KOPT-K1 (cell line): ENCODE results near the gene CLASRP.

ENCODE experiments used
- H3K27ac ChIP-seq: fragments of 200-600 bp; sonication (generic); 2 replicates; pipeline ENCODE4 v1.5.1; 2016; ENCODE audit warnings: antibody characterized with exemption, mild to moderate bottlenecking, low read depth, low read length; ENCODE audit not compliant: poor library complexity, severe bottlenecking
- H3K36me3 ChIP-seq: fragments of 200-600 bp; sonication (generic); 2 replicates; pipeline ENCODE4 v1.5.1; 2017; ENCODE audit warnings: antibody characterized with exemption, mild to moderate bottlenecking, low read length, moderate library complexity; ENCODE audit not compliant: insufficient read depth
- H3K9me3 ChIP-seq: fragments of 200-600 bp; sonication (generic); 2 replicates; pipeline ENCODE4 v1.5.1; 2017; ENCODE audit warnings: antibody characterized with exemption, low read length, mild to moderate bottlenecking; ENCODE audit not compliant: insufficient read depth, poor library complexity, severe bottlenecking

CLASRP gene

DNA sequence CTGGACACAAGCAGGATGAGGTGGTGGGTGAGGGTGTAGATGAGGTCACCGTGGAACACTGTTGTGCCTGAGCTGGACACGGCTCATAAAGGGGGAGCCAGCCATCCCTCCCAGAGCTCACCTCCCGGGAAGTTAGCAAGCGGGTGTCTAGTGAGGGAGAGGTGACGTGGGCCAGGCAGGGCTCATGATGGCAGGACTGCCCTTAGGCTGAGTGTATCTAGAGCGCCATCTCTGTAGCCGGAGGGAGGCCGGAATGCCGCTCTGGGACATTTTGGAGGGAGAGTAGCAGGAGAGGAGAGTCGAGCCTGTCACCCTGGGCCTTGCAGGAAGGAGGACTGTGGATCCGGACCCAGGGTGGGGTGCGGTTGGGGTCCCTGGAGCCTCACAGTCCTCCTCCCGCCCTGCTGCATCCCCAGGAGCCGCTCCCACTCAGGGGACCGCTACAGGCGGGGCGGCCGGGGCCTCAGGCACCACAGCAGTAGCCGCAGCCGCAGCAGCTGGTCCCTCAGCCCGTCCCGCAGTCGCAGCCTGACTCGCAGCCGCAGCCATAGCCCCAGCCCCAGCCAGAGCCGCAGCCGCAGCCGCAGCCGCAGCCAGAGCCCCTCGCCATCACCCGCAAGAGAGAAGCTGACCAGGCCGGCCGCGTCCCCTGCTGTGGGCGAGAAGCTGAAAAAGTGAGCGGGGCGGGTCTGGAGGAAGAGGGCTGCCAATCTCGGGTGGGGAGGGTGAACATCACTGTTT is 28.2 kb downstream of the CLASRP start:
- H3K27ac ChIP-seq: no peak overlapping the region
- no peaks in the 10 kb centered on the region for H3K9me3 ChIP-seq
- H3K36me3 ChIP-seq: peaks cover 94% of the 10 kb centered on the region

DNA sequence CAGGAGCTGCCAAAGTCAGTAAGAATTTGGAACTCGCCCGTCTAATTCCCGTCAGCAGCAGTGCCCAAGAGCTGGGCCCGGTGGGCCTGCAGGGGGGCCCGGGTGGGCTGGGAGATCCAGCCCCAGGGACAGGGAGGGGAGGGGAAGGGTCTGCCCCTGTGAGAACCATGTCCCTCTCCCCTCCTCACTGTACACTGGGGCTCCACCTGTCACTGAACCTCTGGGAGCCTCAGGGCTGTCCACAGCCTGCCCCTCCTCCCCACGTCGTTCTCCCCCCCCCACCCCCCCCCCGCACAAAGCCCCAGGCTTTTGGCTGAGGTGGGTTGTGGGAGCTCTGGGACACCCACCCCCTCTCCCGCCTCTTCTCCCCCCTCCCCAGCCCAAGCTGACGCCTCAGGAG is 29.2 kb downstream of the CLASRP start:
- H3K27ac ChIP-seq: no peak overlapping the region
- H3K36me3 ChIP-seq: peaks cover 92% of the 10 kb centered on the region
- H3K9me3 ChIP-seq: no peaks in the 10 kb centered on the region

DNA sequence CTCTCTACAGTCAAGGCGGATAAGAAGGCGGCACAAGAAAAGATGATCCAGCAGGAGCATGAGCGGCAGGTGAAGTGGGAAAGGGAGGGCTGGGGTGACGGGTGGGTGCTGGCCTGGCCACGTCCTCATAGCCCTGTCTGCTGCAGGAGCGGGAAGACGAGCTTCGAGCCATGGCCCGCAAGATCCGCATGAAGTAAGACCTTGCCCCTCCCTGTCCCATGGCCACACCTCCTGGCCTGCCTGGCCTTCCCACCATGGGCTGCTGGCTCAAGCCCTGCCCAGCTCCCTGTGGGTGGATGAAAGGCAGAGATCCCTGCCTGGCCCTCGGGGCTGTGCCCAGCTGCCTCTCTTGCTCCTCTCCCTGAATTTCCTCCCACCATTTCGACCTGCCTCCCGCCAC is 30.2 kb downstream of the CLASRP start:
- H3K36me3 ChIP-seq: peaks cover 82% of the 10 kb centered on the region

DNA sequence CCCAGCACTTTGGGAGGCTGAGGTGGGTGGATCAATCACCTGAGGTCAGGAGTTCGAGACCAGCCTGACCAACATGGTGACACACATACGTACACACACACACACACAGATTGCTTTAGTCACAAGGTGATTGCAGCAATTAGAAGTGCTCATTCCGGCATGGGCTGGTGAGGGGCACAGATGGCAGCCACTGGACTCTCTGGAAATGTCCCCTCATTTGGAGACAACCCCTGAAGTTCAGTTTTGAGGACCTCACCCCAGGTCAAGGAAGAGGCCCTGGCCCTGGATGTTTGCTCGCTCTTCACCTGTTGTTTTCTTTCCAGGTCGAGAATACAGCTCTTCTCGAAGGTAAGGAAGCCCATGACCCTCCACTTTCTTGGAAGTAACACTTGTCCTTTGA is 31.4 kb downstream of the CLASRP start:
- H3K27ac ChIP-seq: no peak overlapping the region
- no peaks in the 10 kb centered on the region for H3K9me3 ChIP-seq
- peaks cover 71% of the 10 kb centered on the region for H3K36me3 ChIP-seq

More for the DNA sequence above, 30.2 kb downstream of the CLASRP start:
- Histone ChIP-seq H3K27ac (no peak overlapping the region), H3K9me3 (no peaks in the 10 kb centered on the region)

DNA sequence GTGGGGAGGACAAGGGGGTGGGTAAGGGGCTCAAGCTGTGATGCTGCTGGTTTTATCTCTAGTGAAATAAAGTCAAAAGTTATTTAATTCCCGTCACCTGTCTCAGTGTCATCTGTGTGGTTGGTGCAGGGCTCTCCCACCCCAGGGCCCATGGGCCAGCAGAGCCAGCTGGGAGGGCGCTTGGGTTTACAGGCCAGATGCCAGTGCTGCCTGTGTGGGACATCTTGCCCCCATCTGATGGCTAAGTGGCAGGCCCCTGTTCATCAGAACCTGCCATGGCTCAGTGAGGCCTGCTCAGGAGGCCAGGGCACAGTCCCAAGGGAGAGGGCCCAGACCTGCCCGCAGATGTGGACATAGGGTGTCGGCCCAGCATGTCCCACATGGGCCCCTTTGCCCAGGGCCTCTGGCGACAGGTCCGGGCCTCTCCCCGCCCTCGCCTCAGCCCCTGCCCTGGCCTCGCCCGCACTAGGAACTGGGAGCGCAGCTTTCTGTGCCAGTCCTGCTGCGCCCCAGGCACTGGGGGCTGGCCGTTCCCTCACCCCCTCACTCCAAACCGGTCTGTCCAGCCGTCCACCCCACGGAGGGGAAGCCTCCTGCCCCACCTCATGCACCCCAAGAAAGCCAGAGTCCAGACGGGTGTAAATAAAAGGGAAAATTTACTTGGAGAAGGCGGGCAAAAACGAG is 32.2 kb downstream of the CLASRP start:
- Histone ChIP-seq H3K36me3 (peaks cover 63% of the 10 kb centered on the region), H3K27ac (no peak overlapping the region), H3K9me3 (no peaks in the 10 kb centered on the region)

DNA sequence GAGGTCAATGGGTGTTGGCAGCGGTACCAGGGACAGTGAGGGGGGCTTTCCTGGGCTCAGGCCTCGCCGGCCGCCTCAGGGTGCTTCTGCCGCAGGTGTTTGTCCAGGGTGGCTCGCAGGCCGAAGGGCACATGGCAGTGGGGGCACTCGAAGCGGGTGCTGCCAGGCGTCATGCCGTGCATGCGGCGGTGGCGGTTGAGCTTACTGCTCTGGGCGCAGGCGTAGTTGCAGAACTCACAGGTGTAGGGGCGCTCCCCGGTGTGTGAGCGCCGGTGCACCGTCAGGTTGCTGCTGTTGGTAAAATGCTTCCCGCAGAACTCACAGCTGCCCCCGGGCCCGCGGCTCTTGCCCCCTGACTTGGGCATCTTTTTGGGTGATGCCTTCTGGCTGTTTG is 32.7 kb downstream of the CLASRP start:
- H3K9me3 ChIP-seq: no peaks in the 10 kb centered on the region
- H3K27ac ChIP-seq: no peak overlapping the region
- H3K36me3 ChIP-seq: peaks cover 57% of the 10 kb centered on the region

DNA sequence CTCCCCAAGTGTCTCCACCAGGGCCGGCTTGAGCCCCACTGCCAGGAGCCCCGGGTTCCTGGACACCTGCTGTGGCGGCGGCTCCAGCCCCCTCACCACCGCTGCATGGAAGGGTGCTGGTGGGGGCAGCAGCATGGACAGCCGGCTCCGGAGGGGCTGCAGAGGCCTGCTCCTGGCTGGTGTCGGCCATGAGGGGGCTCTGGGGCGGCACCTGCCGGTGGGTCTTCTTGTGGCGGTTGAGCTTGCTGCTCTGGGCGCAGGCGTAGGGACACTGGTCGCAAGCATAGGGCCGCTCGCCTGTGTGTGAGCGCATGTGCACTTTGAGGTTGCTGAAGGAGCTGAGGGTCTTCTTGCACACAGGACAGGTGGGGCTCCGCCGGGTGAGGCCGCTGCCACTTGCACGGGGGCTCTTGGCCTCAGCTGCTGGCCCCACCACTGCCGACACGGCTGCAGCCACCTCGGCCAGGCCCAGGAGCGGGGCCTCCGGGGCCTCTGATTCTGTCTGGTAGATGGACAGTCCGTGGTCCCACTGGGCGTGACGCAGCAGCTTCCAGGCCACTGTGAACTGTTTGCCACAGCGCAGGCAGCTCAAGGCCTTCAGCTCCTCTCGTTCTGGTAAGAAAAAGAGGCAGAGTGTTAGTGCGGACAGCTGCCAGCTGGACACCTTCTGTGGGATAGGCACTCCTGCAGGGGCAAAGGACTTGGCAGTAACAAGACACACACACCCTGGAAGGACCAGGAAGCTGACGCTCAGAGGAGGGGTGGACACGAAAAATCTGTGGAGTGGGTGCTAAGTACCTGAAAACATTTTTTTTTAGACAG is 33.3 kb downstream of the CLASRP start:
- peaks cover 51% of the 10 kb centered on the region for H3K36me3 ChIP-seq
- H3K27ac ChIP-seq: no peak overlapping the region
- no peaks in the 10 kb centered on the region for H3K9me3 ChIP-seq

DNA sequence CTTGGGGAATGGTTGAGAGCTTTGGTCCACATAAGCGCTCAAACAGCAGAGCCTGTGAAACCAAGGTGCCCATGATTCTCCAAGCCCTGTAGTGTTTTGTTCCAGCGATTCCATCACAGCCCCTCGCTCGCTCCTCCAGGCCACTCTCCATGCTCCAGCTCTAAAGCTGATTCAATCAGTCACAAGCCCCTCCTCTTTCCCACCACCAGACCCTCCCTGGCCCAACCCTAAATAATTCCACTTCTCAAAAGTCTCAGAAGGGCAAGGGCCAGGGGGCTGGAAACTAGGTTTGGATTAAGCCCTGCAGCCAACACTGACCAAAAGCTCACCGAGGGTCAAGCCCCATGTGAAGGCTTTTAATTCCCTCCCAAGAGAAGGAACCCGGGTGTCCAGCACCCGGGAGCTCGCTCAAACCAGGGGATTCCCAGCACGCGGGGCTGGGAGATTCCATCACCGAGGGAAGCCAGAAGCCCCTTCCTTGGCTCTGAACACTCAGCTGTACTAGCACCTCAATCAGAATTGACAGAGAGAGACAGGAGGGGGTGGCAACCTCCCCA is 36.0 kb downstream of the CLASRP start:
- no peaks in the 10 kb centered on the region for H3K9me3 ChIP-seq
- peaks cover 25% of the 10 kb centered on the region for H3K36me3 ChIP-seq
- H3K27ac ChIP-seq: no peak overlapping the region

DNA sequence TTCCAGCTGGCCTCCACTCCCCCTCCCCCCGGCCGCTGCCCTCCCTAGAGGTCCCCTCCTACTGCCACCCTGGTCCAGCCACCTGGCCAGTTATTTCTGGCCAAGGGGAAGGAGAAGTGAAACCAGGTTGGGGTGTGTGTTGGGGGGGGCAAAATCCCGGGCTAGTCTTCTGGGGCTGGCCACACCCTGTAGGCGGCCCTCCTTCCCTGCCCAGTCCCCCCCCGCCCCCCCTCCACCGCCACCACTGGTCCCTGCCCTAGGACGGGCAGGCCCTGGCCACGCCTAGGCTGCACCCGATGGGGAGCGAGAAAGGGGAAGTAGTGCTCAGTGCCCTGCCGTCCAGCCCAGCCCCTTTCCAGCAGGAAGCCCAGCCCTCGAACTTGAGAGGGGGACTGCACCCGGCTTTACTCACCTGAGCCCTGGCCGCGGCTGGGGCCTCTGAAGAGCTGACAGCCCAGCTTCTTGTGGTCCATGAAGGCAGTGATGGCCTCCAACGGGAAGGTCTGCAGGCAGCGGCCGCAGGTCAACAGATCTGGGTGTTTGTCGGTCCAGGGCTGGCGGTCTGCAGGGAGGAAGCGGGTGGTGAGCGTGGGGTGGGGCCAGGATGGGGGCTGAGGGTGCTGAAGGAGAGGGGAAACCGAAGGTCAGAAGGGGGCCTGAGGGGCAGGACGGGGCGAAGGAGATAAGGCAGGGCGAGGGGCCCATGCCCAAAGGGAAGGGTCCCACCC is 36.6 kb downstream of the CLASRP start:
- H3K36me3 ChIP-seq: peaks cover 18% of the 10 kb centered on the region
- no peak overlapping the region for H3K27ac ChIP-seq
- no peaks in the 10 kb centered on the region for H3K9me3 ChIP-seq

DNA sequence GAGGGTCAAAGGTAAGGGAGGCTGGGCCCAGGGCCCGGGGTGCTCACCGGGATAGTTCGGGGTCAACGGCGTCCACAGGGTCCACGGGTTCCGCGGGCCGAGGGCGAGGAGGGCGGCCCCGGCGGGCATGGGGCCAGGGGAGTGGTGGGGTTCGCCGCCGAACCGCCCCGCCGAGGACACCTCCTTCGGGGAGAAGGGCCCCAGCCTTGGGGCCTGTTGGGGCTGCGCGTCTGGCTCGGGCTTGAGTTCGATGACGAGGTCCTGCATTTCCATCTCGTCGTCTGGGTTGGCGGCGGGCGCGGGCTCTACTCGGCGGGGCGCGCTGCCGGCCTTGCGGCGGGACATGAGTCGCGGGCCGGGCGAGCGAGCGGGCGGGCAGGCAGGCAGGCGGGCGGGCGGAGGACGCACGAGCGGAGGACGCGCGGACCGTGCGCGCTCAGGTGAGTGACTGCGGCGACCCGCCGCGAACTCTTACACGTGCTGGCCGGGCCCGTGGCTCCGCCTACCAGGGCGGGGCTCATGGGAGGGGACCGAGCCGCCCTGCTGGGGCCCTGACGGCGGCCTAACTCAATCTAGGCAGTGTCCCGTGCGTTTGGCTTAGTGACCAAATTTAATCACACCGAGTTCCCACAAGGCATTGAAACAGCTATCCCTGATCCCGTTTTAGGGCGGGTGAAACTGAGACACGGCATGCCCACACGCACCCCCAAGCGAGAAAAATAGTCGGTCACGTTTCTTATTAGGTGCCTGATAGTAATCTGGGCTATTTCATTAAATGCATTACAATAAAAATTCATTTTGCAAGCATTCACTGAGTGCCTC is 37.4 kb downstream of the CLASRP start, which contains the start of gene ZNF296:
TSS of gene ZNF296 (minus strand) at position 450 of the 822 bp plus-strand sequence. CDS start at position 345, 105 bp downstream.
- Histone ChIP-seq H3K27ac (no peak within 1 kb of the TSS), H3K36me3 (peaks cover 11% of the 10 kb centered on the region; the same call in 1 of the 2 replicates), H3K9me3 (no peaks in the 10 kb centered on the region)

DNA sequence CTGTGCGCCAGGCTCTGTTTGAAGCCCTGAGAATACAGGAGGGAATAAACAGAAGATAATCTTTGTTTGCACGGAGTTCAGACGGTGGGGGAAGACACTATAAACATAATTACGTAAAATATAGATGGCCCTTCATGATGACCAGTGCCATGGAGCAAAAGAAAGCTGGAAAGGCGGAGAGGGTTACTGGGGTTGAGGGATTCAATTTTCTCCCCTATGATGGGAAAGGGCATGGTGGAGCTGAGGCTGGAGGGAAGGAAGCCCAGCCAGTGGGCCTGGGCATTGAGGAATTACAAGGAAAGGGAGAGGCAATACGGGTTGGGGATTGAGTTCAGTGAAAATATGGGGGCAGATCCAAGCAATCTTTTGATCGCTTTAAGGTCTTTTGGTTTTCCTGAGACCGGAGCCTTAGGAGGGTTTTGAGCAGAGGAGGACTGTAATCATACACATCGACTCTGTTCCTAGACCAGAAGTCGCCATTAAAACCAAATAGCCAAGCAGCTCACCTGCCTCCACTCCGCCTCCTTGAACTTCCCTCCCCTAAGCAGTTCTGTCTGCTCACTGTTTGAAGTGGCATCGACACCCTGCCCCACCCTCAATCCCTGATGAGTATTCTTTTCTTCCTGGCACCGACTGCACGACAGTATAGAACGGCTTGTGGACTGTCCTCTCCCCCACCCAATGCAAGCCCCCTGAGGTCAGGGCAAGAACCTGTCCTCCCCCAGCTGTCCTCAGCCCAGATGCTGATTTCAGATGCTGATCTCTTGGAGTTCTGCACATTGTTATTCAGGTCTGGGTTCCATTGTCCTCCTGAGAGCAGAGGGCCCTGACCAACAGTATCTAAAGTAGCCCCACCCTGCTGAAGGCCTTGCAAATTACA is 38.2 kb downstream of the CLASRP start:
- no peaks in the 10 kb centered on the region for H3K9me3 ChIP-seq
- H3K36me3 ChIP-seq: peaks cover 15% of the 10 kb centered on the region
- H3K27ac ChIP-seq: no peak overlapping the region

DNA sequence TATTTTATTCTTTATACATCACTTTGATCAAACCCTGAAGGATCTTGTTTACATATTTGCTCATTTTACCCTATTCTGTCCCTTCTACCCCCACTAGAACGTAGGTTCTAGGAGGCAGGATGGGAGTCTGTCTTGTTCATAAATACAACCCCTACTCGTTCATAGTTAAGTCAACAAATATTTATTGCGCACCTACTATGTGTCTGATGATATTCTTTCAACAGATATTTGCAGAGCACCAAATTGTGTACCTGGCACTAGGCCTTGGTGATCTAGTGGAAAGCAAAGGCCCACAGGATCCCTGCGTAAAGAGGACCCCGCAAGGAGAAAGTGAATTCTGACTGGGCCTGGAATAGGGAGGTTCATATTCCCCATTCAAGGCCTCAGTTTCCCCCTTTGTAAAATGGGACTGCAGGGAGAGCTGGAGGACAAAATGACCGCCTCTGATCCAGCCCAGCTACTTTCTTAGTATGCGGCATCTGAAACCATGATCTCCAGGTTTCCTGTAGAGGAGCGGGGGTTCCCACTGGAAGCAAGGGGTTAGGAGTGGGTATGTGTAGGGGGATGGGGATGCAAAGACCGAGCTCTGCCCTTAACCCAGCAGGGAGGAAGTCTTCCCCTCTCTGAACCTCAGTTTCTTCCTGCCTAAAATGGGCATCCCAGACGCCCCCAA is 39.7 kb downstream of the CLASRP start:
- Histone ChIP-seq H3K27ac (peak overlapping the region; percentile 73), H3K9me3 (no peaks in the 10 kb centered on the region), H3K36me3 (peaks cover 12% of the 10 kb centered on the region)
